AG09319 (cell line): ENCODE results near the gene AUTS2.

Experiments used
- DNase-seq: peaks from one replicate; pipeline ENCODE4 v3.0.0-alpha.2; 2010; ENCODE audit warnings: low read depth; ENCODE audit errors: extremely low read depth
- TF ChIP-seq, protein P1 (sequence below): IDR thresholded peaks from 2 replicates; pipeline ENCODE4 v1.5.1; 2011; ENCODE audit warnings: low read depth, mild to moderate bottlenecking, inconsistent platforms, low read length, moderate library complexity

The AUTS2 gene

DNA sequence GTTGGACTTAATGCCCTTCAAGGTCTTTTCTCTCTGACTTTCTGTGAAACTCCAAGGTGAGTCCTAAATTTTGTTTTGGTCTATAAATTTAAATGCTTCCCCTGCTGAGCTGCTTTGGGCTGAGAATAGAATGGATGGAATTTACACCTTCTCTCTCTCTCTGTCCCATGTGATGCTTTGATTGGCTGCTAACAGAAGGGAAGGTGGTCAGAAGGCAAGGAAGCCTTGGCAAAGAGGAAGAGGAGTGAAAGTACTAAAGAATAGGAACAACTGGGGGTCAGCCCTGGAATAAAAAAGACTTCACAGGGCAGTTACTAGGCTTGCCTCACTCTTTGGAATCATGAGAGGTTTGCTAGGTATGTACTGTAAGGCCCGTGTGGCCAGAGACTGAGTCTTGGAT is 260.2 kb downstream of the AUTS2 start:
- DNase-seq, result no peak
- TF ChIP-seq, protein P1, sequence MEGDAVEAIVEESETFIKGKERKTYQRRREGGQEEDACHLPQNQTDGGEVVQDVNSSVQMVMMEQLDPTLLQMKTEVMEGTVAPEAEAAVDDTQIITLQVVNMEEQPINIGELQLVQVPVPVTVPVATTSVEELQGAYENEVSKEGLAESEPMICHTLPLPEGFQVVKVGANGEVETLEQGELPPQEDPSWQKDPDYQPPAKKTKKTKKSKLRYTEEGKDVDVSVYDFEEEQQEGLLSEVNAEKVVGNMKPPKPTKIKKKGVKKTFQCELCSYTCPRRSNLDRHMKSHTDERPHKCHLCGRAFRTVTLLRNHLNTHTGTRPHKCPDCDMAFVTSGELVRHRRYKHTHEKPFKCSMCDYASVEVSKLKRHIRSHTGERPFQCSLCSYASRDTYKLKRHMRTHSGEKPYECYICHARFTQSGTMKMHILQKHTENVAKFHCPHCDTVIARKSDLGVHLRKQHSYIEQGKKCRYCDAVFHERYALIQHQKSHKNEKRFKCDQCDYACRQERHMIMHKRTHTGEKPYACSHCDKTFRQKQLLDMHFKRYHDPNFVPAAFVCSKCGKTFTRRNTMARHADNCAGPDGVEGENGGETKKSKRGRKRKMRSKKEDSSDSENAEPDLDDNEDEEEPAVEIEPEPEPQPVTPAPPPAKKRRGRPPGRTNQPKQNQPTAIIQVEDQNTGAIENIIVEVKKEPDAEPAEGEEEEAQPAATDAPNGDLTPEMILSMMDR, result no peak

- TF ChIP-seq, protein P1, result no peak
- no peak for DNase-seq
Observed at GRCh38 chr7:69859342-69859741, 261.1 kb downstream of the AUTS2 start.

DNA sequence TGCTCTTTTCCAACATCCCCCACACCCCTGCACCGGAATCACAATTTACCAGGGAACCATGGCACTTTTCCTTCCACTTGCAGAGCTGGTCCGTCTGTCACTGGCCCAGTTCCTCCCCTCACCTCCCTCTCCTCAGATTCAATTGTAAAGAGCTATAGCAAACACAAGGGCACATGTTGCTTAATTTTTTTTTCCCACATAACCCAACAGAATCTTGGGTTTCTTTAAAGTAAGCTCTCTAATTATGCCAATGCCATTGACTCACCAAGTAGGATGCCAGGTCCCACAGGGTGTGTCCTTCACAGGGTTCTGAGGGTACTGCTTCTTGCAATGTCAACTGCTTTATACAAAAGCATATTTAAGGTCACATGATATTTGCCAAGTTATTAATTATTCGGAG is 262.2 kb downstream of the AUTS2 start:
- DNase-seq, result no peak
- TF ChIP-seq, protein P1, result no peak

GRCh38 chr7:69860941-69861622 is 262.8 kb downstream of the AUTS2 start:
- no peak for DNase-seq
- TF ChIP-seq, protein P1, result no peak

DNA sequence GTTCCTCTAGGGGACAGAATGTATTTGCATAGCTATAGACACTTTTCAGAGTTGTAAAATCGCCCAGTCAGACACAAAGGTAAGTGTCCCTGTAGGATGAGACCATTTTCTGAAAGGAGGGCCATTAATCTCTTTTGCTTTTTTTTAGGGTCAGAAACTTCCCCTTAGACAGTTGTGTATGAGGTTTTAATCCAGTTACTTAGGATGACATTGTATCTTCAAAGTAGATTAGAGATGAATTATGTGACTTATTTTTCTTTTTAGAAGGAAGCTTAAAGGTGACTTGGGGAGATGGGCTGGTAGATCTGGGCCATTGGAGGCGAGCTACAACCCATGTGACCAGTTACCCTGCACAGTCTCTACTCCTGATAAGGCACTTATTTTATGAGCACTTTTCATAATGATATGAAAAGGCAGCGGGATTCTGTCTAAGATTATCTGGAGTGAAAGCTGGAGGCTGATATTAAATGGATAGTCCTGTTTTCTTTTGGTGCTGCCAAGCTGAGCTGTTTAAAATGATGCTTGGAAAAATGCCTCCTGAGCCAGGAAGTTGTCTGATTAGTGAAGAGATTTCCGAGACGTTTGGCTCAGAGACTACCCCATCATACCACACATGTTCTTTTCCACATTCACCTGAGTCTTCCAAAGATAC is 264.3 kb downstream of the AUTS2 start:
- TF ChIP-seq, protein P1, result no peak
- DNase-seq, result no peak

DNA sequence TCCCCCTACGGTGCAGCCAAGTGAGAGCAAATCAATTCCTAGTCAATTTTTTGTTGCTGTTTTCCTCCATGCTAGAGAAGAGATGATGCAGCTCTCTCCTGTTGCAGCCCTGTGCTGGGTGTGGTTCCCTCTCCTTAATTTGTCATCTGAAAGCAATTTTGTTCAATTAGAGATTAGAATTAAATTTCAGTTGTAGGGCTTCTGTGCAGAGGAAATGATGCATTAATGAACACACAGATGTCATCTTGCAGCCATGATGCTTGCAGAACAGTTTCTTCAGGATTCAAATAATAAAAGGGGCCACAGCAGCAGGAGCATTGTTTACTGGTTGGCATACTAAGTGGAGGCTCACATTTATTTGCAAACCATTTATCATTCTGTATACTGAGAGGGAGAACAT is 266.0 kb downstream of the AUTS2 start:
- no peak for DNase-seq

DNA sequence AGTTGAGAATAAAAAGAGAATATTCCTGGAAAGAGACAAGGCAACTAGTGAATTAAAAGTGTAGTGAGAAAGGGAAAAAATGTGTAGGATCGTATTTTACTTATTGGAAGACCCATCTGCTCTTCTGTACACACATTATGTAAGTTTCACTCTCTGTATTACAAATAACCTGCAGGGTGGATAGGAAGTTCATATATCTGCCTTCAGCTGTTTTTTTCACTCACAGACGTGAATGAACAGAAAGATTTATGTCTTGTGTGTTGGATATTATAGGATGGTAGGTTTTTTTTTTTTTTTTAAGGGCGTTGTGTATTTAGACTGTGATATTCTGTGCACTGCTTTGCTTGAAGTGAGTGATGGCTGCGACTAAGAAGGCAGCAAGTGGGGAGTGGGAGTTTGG is 266.5 kb downstream of the AUTS2 start:
- TF ChIP-seq, protein P1, result no peak
- no peak for DNase-seq

More for the DNA sequence above, 266.0 kb downstream of the AUTS2 start:
- TF ChIP-seq, protein P1, result no peak
